Measurements from ENCODE around the gene SEC23B. TPM values are rescaled to one million over a fixed set of nuclear protein-coding genes. Genes with fewer than 3 reads are reported as not detected.

SEC23B gene
- polyA plus RNA-seq, 1 of the 3 experiments (the other 2 are of a cell fraction) = 55.2 TPM

DNA sequence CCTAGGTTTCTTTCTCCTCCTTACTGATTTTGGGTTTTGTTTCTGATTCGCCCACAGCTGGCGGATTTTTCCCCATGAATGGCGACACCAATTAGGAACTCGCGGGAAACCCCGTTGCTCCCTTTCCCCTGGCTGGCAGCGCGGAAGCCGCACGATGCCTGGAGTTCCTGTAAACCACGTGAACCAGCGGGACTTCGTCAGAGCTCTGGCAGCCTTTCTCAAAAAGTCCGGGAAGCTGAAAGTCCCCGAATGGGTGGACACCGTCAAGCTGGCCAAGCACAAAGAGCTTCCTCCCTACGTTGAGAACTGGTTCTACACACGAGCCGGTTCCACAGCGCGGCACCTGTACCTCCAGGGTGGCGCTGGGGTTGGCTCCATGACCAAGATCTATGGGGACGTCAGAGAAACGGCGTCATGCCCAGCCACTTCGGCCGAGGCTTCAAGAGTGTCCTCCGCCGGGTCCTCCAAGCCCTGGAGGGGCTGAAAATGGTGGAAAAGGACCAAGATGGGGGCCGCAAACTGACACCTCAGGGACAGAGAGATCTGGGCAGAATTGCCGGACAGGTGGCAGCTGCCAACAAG lies 3.2 kb upstream of the SEC23B start:
- 85% methylated on average over 27 of the region's 31 CpGs for WGBS (ENCODE audit: low lambda C conversion rate)
- Histone ChIP-seq H3K4me1 (ENCODE audit: control insufficient read depth in 1 of 2, insufficient read depth in 2 of 2, low read depth in 1 of 2, low read length in 1 of 2) (peaks cover 10 to 12% of the 10 kb centered on the region in 2 experiments; a peak in 1 of 4 replicates), H3K9ac (no peak overlapping the region), H3K27me3 (ENCODE audit: insufficient read depth) (no peaks in the 10 kb centered on the region), H3K36me3 (replicated peaks in 1 of 2; ENCODE audit: control insufficient read depth in 1 of 2, insufficient read depth in 2 of 2, low read length in 1 of 2) (peaks cover 0 to under 1% of the 10 kb centered on the region in 2 experiments), H3K4me2 (no peak overlapping the region), H4K20me1 (ENCODE audit: insufficient read depth) (no peaks in the 10 kb centered on the region), H2AFZ (ENCODE audit: low read depth) (no peak overlapping the region), H3K79me2 (ENCODE audit: insufficient read depth) (peaks cover 19% of the 10 kb centered on the region), H3F3A (replicated peaks; ENCODE audit: insufficient read depth) (no peaks in the 10 kb centered on the region), H3K27ac (ENCODE audit: low read depth in 2 of 2, low read length in 1 of 2) (no peak overlapping the region), H3K4me3 (ENCODE audit: low read depth in 2 of 2, low read length in 1 of 2) (no peak overlapping the region), H3K9me3 (no peaks in the 10 kb centered on the region), H3K9me2 (no peaks in the 10 kb centered on the region)
- TF ChIP-seq EP300 (IDR thresholded peaks at IDR 0.05; ENCODE audit: borderline replicate concordance in 1 of 2, low read depth in 1 of 2, low read length in 1 of 2) (no peak), JUND (IDR thresholded peaks at IDR 0.05) (no peak), FOXM1 (IDR thresholded peaks at IDR 0.05; ENCODE audit: low read depth) (no peak), SIN3A (IDR thresholded peaks at IDR 0.05; ENCODE audit: borderline replicate concordance, low read depth, low read length) (no peak), RFX5 (IDR thresholded peaks at IDR 0.05; ENCODE audit: low read length) (no peak), CHD2 (IDR thresholded peaks at IDR 0.05; ENCODE audit: low read length, partially characterized antibody) (no peak), NFIC (IDR thresholded peaks at IDR 0.05; ENCODE audit: borderline replicate concordance) (no peak), RAD21 (IDR thresholded peaks at IDR 0.05; ENCODE audit: low read length) (no peak)
- ChIA-PET POLR2A (no interaction called here), CTCF (no interaction called here)
- no peak for DNase-seq

DNA sequence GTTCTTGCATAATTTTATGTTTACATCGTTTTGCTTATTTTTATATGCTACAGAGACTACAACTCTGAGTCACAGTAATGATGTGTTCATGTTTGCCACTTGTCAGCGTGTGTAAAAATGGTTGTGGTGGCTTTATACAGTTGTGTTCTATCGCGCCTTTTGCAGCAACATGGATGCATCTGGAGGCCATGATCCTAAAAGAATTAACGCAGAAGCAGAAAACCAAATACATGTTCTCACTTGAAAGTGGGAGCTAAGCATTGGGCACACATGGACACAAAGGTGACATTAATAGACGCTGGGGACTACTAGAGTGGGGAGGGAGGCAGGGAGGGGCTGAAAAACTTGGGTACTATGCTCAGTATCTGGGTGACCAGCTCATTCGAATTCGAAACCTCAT lies 996 bp upstream of the SEC23B start:
- peak overlapping the region; percentile 96 to 99 for H3K27ac ChIP-seq (ENCODE audit: low read depth in 2 of 2, low read length in 1 of 2)
- peaks cover 15 to 18% of the 10 kb centered on the region in 2 experiments for H3K36me3 ChIP-seq (replicated peaks in 1 of 2; ENCODE audit: control insufficient read depth in 1 of 2, insufficient read depth in 2 of 2, low read length in 1 of 2)
- peak overlapping the region; percentile 83 for H2AFZ ChIP-seq (ENCODE audit: low read depth)
- H3K9me3 ChIP-seq = no peaks in the 10 kb centered on the region
- WGBS (ENCODE audit: low lambda C conversion rate) = 49% methylated on average over 8 of the region's 8 CpGs
- H4K20me1 ChIP-seq (ENCODE audit: insufficient read depth) = no peaks in the 10 kb centered on the region
- H3K9me2 ChIP-seq = no peaks in the 10 kb centered on the region
- no peaks in the 10 kb centered on the region for H3F3A ChIP-seq (replicated peaks; ENCODE audit: insufficient read depth)
- peaks cover 30% of the 10 kb centered on the region for H3K79me2 ChIP-seq (ENCODE audit: insufficient read depth)
- TF ChIP-seq NFIC (IDR thresholded peaks at IDR 0.05; ENCODE audit: borderline replicate concordance) (no peak), GATA2 (CRISPR knock-in tag; IDR thresholded peaks at IDR 0.05) (no peak), POLR2AphosphoS5 (IDR thresholded peaks at IDR 0.05; ENCODE audit: low read depth, low read length) (no peak), RXRA (IDR thresholded peaks at IDR 0.05; ENCODE audit: borderline replicate concordance, low read depth) (no peak), SIN3A (IDR thresholded peaks at IDR 0.05; ENCODE audit: borderline replicate concordance, low read depth, low read length) (no peak), NRF1 (IDR thresholded peaks at IDR 0.05; ENCODE audit: low read depth, low read length) (no peak), FOSL2 (IDR thresholded peaks at IDR 0.05; ENCODE audit: borderline replicate concordance, low read depth) (no peak), YY1 (IDR thresholded peaks at IDR 0.05; ENCODE audit: low read depth) (no peak)
- TF ChIP-seq, protein P1, sequence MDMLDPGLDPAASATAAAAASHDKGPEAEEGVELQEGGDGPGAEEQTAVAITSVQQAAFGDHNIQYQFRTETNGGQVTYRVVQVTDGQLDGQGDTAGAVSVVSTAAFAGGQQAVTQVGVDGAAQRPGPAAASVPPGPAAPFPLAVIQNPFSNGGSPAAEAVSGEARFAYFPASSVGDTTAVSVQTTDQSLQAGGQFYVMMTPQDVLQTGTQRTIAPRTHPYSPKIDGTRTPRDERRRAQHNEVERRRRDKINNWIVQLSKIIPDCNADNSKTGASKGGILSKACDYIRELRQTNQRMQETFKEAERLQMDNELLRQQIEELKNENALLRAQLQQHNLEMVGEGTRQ (IDR thresholded peaks at IDR 0.05; ENCODE audit: borderline replicate concordance, low read depth, low read length) = no peak
- TF ChIP-seq, protein P2, sequence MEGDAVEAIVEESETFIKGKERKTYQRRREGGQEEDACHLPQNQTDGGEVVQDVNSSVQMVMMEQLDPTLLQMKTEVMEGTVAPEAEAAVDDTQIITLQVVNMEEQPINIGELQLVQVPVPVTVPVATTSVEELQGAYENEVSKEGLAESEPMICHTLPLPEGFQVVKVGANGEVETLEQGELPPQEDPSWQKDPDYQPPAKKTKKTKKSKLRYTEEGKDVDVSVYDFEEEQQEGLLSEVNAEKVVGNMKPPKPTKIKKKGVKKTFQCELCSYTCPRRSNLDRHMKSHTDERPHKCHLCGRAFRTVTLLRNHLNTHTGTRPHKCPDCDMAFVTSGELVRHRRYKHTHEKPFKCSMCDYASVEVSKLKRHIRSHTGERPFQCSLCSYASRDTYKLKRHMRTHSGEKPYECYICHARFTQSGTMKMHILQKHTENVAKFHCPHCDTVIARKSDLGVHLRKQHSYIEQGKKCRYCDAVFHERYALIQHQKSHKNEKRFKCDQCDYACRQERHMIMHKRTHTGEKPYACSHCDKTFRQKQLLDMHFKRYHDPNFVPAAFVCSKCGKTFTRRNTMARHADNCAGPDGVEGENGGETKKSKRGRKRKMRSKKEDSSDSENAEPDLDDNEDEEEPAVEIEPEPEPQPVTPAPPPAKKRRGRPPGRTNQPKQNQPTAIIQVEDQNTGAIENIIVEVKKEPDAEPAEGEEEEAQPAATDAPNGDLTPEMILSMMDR (IDR thresholded peaks at IDR 0.05) = no peak
- TF ChIP-seq, protein P3, sequence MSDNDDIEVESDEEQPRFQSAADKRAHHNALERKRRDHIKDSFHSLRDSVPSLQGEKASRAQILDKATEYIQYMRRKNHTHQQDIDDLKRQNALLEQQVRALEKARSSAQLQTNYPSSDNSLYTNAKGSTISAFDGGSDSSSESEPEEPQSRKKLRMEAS (IDR thresholded peaks at IDR 0.05; ENCODE audit: low read depth) = no peak
- TF ChIP-seq, protein P4, sequence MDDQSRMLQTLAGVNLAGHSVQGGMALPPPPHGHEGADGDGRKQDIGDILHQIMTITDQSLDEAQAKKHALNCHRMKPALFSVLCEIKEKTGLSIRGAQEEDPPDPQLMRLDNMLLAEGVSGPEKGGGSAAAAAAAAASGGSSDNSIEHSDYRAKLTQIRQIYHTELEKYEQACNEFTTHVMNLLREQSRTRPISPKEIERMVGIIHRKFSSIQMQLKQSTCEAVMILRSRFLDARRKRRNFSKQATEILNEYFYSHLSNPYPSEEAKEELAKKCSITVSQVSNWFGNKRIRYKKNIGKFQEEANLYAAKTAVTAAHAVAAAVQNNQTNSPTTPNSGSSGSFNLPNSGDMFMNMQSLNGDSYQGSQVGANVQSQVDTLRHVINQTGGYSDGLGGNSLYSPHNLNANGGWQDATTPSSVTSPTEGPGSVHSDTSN (IDR thresholded peaks at IDR 0.05) = no peak
- ChIA-PET POLR2A (interaction anchor here (1.2 to 4.4 kb wide), 6 partner anchors 9 to 369 kb away, joined by 3 to 58 read pairs (median 10); partner anchors contain the start of genes DTD1, DZANK1, KAT14 and PET117), CTCF (interaction anchor here (2.4 kb wide), 1 partner anchor 9 kb away, joined by 11 read pairs; the partner anchor contains the start of gene RBBP9)
- peaks cover 10 to 12% of the 10 kb centered on the region in 2 experiments; a peak in 1 of 4 replicates for H3K4me1 ChIP-seq (ENCODE audit: control insufficient read depth in 1 of 2, insufficient read depth in 2 of 2, low read depth in 1 of 2, low read length in 1 of 2)
- DNase-seq = no peak
- H3K9ac ChIP-seq = peak overlapping the region; percentile 73
- H3K4me2 ChIP-seq = peak overlapping the region; percentile 78
- peak overlapping the region; percentile 81 to 95 for H3K4me3 ChIP-seq (ENCODE audit: low read depth in 2 of 2, low read length in 1 of 2)
- no peaks in the 10 kb centered on the region for H3K27me3 ChIP-seq (ENCODE audit: insufficient read depth)

Data from SK-N-SH (cell line).